ENCODE data around the gene GUK1. TPM values are rescaled to one million over a fixed set of nuclear protein-coding genes. Genes with fewer than 3 reads are reported as not detected.

Gene GUK1
- total RNA-seq, 2 experiments from 2014 or later = 289 to 327 TPM

GRCh38 chr1:228144193-228144992, 4.3 kb downstream of the GUK1 start:
- POLR2A ChIA-PET = interaction anchor here (0.6 to 2.6 kb wide), 3 partner anchors 9 to 21 kb away, joined by 3 to 10 read pairs (median 6); partner anchors contain the start of gene IBA57
- ATAC-seq (ENCODE audit: low read depth) (no peak), DNase-seq (no peak)
- Mint-ChIP-seq H3K36me3 (peaks cover 11% of the 10 kb centered on the region), H3K9me3 (no peaks in the 10 kb centered on the region), H3K27me3 (no peaks in the 10 kb centered on the region), H3K27ac (peak overlapping the region; percentile 79), H3K4me1 (peaks cover 24% of the 10 kb centered on the region), H3K4me3 (no peak overlapping the region)

DNA sequence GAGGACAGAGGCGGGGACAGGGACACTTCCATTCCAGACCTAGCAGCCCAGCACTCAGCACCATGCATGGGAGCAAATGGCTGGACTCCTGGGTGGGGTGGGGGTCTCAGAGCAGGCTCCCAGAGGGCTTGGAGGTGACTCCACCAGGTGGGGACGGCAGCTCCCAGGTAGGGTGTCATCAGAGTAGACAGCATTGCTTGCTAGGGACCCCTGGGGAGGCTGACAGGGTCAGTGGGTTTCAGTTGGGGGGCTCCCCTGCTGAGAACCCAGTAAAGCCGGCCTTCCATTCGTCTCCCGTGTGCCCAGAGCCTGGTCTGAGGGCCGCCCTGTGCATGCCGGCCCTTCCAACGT, 4.9 kb downstream of the GUK1 start:
- H3K27me3 Mint-ChIP-seq = no peaks in the 10 kb centered on the region
- ATAC-seq (ENCODE audit: low read depth) (no peak), DNase-seq (no peak)
- H3K36me3 Mint-ChIP-seq = peaks cover 11% of the 10 kb centered on the region
- POLR2A ChIA-PET = no interaction called here
- no peak overlapping the region for H3K27ac Mint-ChIP-seq
- peaks cover 24% of the 10 kb centered on the region for H3K4me1 Mint-ChIP-seq
- H3K4me3 Mint-ChIP-seq = no peak overlapping the region
- H3K9me3 Mint-ChIP-seq = no peaks in the 10 kb centered on the region

DNA sequence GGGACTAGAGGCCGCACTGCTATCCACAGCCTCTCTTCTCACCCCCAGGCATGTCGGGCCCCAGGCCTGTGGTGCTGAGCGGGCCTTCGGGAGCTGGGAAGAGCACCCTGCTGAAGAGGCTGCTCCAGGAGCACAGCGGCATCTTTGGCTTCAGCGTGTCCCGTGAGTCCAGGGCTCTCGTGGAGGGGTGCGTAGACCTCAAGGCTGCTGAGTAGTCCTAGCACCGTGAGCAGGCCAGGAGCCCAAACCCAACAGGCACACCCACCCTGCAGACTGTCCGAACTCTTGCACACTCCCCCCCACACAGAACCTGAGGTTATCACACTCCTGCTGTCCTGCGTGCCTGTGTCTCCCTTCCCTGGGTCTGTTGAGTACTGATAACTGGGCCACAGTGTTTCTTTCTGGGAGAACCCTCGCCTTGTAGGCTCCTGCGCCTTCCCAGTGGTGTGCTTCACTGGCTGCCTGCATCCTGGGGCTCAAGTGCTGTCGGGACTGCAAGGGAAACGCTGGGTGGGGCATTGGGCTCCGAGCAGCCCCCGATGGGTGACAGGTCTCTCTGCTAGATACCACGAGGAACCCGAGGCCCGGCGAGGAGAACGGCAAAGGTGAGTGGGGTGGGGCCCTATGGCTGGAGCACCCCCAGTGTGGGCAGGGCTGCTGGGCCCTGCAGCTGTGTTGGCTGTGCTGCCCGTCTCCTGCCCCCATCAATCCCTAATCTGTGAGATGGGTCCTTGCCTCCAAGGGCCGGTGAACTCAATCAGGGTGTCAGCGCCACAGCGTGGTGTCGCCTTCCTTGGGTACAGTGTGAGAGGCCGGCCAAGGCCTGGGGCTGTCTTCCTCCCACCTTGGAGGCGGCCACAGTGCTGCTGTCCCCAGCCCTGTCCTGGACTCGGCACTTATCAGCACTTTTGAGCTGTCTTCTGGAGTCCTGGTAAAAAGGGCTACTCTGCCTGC, 5.7 kb downstream of the GUK1 start:
- peaks cover 24% of the 10 kb centered on the region for H3K4me1 Mint-ChIP-seq
- H3K9me3 Mint-ChIP-seq = no peaks in the 10 kb centered on the region
- no peak overlapping the region for H3K4me3 Mint-ChIP-seq
- H3K27me3 Mint-ChIP-seq = no peaks in the 10 kb centered on the region
- DNase-seq = no peak
- H3K27ac Mint-ChIP-seq = no peak overlapping the region
- POLR2A ChIA-PET = no interaction called here
- peaks cover 11% of the 10 kb centered on the region for H3K36me3 Mint-ChIP-seq
- no peak for ATAC-seq (ENCODE audit: low read depth)

GRCh38 chr1:228146417-228147150, 6.5 kb downstream of the GUK1 start:
- ATAC-seq (ENCODE audit: low read depth) = no peak
- Mint-ChIP-seq H3K36me3 (peaks cover 11% of the 10 kb centered on the region), H3K9me3 (no peaks in the 10 kb centered on the region), H3K27me3 (no peaks in the 10 kb centered on the region), H3K4me1 (peaks cover 24% of the 10 kb centered on the region), H3K27ac (no peak overlapping the region), H3K4me3 (no peak overlapping the region)
- POLR2A ChIA-PET = no interaction called here
- DNase-seq = no peak

- no peaks in the 10 kb centered on the region for H3K27me3 Mint-ChIP-seq
- no peak for ATAC-seq (ENCODE audit: low read depth)
- H3K36me3 Mint-ChIP-seq = peaks cover 8% of the 10 kb centered on the region
- DNase-seq = no peak
- POLR2A ChIA-PET = no interaction called here
- H3K27ac Mint-ChIP-seq = no peak overlapping the region
- no peak overlapping the region for H3K4me3 Mint-ChIP-seq
- peaks cover 20% of the 10 kb centered on the region for H3K4me1 Mint-ChIP-seq
- no peaks in the 10 kb centered on the region for H3K9me3 Mint-ChIP-seq
Measured at GRCh38 chr1:228147151-228147693, 7.1 kb downstream of the GUK1 start.

- H3K27me3 Mint-ChIP-seq = no peaks in the 10 kb centered on the region
- H3K27ac Mint-ChIP-seq = no peak overlapping the region
- POLR2A ChIA-PET = no interaction called here
- peaks cover 15% of the 10 kb centered on the region for H3K4me1 Mint-ChIP-seq
- peaks cover 6% of the 10 kb centered on the region for H3K36me3 Mint-ChIP-seq
- DNase-seq (peak; percentile 24), ATAC-seq (ENCODE audit: low read depth) (no peak)
- H3K9me3 Mint-ChIP-seq = no peaks in the 10 kb centered on the region
- H3K4me3 Mint-ChIP-seq = no peak overlapping the region
Measured at GRCh38 chr1:228147768-228148167, 7.7 kb downstream of the GUK1 start.

GRCh38 chr1:228148196-228148861, 8.2 kb downstream of the GUK1 start:
- Mint-ChIP-seq H3K9me3 (no peaks in the 10 kb centered on the region), H3K36me3 (peaks cover 6% of the 10 kb centered on the region), H3K27ac (no peak overlapping the region), H3K4me3 (no peak overlapping the region), H3K4me1 (peaks cover 11% of the 10 kb centered on the region), H3K27me3 (no peaks in the 10 kb centered on the region)
- POLR2A ChIA-PET = interaction anchor here (0.7 to 1.2 kb wide), 2 partner anchors 17 to 261 kb away, joined by 3 to 4 read pairs; partner anchors contain the start of gene IBA57
- peak; percentile 27 for DNase-seq
- no peak for ATAC-seq (ENCODE audit: low read depth)

DNA sequence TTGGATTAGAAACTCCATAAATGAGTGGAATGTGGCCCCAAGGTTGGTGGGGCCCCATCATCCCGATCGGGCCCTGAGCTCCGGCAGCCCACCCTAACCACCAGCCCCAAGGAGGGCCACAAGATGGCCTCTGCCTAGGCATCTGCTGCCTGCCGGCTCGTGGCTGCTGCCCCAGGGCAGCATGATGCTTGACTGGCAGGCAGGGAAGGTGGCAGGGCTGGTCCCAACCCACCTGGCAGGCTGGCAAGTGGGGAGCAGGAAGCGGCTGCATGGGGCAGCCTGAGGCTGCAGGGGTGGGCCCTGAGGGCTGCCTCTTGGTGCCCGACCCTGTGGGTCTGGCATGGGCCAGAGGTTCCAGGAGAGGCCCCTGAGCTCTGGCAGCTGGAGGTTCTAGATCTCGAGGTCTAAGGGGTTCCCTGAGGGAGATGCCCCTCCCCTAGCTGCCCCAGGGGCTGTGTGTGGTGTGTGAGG, 8.9 kb downstream of the GUK1 start:
- DNase-seq (no peak), ATAC-seq (ENCODE audit: low read depth) (no peak)
- Mint-ChIP-seq H3K4me3 (no peak overlapping the region), H3K27me3 (no peaks in the 10 kb centered on the region), H3K9me3 (no peaks in the 10 kb centered on the region), H3K27ac (no peak overlapping the region), H3K36me3 (peaks cover 3% of the 10 kb centered on the region), H3K4me1 (peaks cover 5% of the 10 kb centered on the region)
- POLR2A ChIA-PET = interaction anchor here (0.7 to 1.2 kb wide), 2 partner anchors 16 to 261 kb away, joined by 3 to 4 read pairs; partner anchors contain the start of gene IBA57

DNA sequence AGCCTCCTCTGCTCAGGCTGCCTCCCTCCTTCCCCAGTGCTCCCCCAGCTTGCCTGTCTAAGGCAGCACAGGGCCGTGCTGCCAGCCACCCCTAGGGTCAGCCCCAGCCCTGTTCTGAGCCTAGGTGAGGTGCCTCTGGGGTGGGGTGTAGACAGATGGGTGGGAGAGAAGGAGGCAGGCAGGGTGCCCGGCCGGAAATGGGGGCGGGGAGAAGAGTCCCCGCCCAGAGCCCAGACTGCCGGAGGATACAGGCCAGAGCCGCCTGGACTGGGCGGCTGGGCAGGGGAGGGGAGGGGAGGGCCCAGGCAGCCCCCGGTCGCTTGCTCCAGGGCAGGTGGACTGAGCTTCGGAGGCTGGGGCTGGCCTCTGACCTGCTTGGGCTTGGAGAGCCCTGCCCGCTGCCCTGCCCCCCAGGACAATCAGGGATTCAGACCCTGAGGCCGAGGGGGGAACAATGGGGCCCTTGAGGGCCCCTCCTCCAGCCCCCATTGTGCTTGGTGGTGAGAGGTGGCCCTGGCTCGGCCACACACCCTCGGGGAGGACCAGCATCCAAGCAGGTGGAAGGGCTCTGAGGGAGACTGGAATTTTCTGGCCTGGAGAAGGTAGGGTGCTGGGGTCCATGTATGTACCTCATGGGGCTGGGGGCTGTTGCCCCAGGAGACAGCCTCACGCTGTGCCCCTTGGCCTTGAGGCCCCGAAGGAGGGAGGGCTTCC, 9.5 kb downstream of the GUK1 start, which contains the start of gene GJC2:
Gene GJC2, plus strand, starts transcription at position 525 of the 714 bp plus-strand sequence. CDS start 7,829 bp downstream, outside the sequence.
- POLR2A ChIA-PET = interaction anchor here (1.2 kb wide), 1 partner anchor 15 kb away, joined by 4 read pairs; the partner anchor contains the start of gene IBA57
- H3K36me3 Mint-ChIP-seq = no peaks in the 10 kb centered on the region
- peak; percentile 24 for DNase-seq
- H3K27ac Mint-ChIP-seq = peak within 1 kb of the TSS; percentile 4
- ATAC-seq (ENCODE audit: low read depth) = no peak
- H3K27me3 Mint-ChIP-seq = no peaks in the 10 kb centered on the region
- H3K9me3 Mint-ChIP-seq = no peaks in the 10 kb centered on the region
- no peak within 1 kb of the TSS for H3K4me3 Mint-ChIP-seq
- H3K4me1 Mint-ChIP-seq = peaks cover 3% of the 10 kb centered on the region

GRCh38 chr1:228150120-228150460, 10.0 kb downstream of the GUK1 start:
- H3K27ac Mint-ChIP-seq = no peak overlapping the region
- H3K27me3 Mint-ChIP-seq = no peaks in the 10 kb centered on the region
- DNase-seq (peak; percentile 28), ATAC-seq (ENCODE audit: low read depth) (no peak)
- H3K9me3 Mint-ChIP-seq = no peaks in the 10 kb centered on the region
- H3K4me3 Mint-ChIP-seq = no peak overlapping the region
- POLR2A ChIA-PET = interaction anchor here (2.6 kb wide), 1 partner anchor 16 kb away, joined by 16 read pairs; the partner anchor contains the start of gene IBA57
- no peaks in the 10 kb centered on the region for H3K36me3 Mint-ChIP-seq
- peaks cover 2% of the 10 kb centered on the region for H3K4me1 Mint-ChIP-seq

- H3K4me3 Mint-ChIP-seq = no peak overlapping the region
- POLR2A ChIA-PET = interaction anchor here (0.8 to 2.6 kb wide), 4 partner anchors 8 to 256 kb away, joined by 4 to 16 read pairs (median 5); partner anchors contain the start of genes IBA57 and TRIM11
- ATAC-seq (ENCODE audit: low read depth) = no peak
- H3K9me3 Mint-ChIP-seq = no peaks in the 10 kb centered on the region
- H3K27me3 Mint-ChIP-seq = no peaks in the 10 kb centered on the region
- DNase-seq = peak; percentile 26
- no peaks in the 10 kb centered on the region for H3K36me3 Mint-ChIP-seq
- H3K27ac Mint-ChIP-seq = no peak overlapping the region
- peaks cover 4% of the 10 kb centered on the region for H3K4me1 Mint-ChIP-seq
Measured at GRCh38 chr1:228150461-228151179, 10.5 kb downstream of the GUK1 start.

All from activated naive CD8-positive, alpha-beta T cell treated with anti-CD3 and anti-CD28 coated beads, Interleukin-2, amount 10 ng/mL, durations not matched to agents 7 days and 5 days (primary cell).